Stimulated activated CD8-positive, alpha-beta memory T cell treated with anti-CD3 and anti-CD28 coated beads, Interleukin-7, amount 100 ng/mL, for 24 hours (primary cell): Measurements from ENCODE around the gene SIK3.

Source experiments
- DNase-seq: peaks from one replicate; pipeline ENCODE4 v3.0.0-alpha.2; 2020; ENCODE audit warnings: low read depth

The SIK3 gene

DNA sequence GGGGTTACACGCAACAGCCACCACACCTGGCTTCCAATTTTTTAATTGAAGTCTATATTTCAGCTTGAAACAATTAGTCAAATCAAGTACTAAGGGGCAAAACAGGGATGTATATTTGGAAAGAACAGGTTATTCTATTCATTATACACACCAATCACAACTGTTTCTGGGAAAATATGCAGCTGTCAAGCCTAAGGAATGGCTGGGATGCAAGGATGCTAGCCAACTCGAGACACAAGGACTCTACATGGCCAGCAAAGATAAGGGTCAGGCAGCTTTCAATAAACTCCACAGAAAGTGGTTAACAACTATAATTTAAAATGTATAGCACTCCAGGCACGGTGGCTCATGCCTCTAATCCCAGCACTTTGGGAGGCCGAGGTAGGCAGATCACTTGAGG lies 134.0 kb downstream of the SIK3 start:
- DNase-seq: no peak

DNA sequence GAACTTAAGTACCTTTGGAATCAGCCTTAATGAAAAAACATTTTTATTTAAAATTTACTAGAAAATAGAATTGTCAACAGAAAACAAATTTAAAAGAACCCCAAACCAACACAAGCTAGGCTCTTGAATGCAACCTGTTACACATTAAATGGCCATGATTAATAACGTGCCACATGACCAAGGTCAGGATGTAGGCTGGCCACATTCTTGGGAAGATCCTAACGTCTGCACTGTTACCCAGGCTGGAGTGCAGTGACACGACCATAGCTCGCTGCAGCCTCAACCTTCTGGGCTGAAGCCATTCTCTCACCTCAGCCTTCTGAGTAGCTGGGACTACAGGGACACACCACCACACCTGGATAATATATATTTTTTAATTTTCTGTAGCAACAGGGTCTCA lies 134.4 kb downstream of the SIK3 start:
- DNase-seq: no peak

DNA sequence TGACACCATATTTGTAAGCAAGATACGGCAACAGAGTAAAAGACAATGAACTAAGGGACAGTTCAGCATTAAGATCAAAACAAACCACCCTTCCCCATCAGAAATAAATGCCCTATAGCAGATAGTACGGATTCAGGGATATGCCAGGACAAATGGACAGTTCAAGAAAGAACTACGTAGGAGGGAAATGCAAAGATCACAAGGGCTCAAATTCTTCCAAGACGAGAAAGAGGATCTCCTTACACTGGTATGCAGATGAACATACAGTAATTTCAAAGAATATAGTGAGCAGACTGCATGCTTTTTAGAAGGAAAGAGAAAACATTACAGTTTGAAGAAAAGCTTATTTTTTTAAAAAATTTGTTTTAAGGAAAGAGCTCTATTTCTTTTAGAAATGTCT lies 136.1 kb downstream of the SIK3 start:
- no peak for DNase-seq

DNA sequence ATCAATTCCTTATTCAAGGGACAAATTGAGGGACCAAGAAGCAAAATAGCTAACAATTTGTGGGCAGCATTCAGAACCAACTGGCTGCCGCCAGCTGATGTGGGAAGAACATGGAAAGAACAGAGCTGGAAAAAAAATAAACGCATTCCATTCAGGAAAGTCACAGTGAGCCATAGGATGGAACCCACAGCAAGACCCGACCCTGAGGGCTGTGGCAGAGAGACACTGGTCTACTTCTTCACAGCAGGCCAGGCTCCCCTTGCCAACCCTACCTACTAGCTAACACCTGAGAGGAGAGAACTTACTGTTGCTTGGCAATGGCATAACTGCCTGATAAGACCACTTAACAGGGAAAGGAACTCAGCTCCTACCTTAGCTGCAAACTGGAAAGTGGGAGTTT lies 137.3 kb downstream of the SIK3 start:
- no peak for DNase-seq

DNA sequence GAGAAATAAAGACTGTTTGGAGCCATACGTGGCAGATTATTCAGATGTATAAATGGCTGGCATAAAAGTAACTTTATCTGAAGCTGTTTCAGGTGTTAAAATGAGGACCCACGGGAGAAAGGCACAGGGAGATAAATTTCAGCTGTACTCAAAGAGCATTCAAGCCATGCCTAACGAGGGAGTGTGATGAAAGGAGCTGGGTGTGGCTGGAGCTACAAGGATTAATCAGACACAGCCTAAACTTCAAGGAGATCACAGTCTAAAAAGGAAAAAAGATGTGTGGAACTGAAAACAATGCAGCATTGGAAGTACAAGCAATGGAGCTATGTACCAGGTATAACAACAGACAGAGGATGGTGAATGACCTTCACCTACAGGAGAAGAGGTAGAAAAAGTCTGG lies 140.0 kb downstream of the SIK3 start:
- no peak for DNase-seq

DNA sequence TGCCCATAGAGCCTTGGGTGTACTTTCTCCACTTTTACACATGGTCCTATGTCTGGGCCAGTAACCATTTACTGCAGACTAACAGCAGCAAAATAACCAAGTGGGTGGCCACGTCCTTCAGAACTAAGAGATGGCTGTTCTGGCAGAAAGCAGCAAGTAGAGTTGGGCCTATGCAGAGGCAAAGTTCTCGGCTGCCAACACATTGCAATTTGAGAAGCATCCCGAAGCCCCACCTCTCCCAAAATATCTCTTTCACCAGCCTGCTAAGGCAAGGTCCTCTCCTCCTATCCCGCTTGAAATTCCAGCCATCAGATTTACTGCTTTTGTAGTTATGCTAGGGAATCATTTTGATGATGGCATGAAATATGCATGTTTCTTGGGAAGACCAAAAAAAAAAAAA lies 142.3 kb downstream of the SIK3 start:
- no peak for DNase-seq

DNA sequence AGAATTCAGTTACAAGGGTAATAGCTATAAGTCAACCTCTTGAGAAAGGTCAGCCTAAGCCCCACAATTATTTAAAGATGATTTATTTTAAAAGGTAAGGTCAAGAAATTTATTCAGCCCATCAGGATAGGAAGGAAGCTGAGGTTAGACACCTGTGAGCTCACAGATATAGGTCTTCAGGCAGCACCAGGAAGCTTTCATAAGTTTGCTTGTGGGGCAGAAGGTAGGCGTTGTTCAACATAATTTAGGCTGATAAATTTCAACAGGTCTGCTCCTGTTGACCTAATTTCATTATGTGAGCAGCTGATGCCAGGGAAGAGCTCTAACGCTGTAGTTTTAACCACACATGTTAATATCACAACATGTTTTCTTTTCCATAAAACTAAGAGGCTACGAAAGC lies 142.7 kb downstream of the SIK3 start:
- no peak for DNase-seq

DNA sequence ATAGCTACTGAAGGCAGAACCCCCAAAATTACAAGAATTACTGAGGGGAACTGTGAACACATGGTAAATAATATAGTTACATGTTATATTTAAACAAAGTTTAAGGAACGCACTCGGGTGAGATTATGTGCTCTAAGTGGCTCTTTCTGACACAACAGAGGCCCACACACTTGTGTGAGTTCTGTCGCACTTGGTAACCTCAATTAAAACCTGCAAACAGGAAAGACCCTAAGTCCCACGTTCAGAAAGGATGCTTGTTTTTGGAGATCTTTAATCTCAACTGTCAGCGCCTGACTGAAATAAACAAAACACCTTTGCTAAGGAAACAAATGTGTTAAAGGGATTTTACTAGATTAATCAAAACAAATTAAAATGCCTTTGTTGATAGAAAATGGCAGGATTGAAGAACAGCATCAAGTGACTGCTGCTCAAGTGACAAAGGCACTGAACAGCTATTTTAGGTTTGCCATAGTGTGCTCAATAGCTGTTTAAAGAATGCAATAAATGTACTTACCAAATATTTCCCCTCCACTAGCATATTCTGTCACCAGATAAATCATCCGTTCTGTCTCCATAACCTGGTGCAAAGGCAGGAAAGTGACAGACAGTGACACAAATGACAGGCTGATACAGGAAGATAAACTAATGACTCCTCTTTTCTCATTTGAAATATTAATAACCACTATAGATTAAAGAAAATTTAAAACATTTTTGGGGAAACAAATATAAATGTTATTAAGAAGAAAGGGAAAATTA lies 144.5 kb downstream of the SIK3 start:
- no peak for DNase-seq

DNA sequence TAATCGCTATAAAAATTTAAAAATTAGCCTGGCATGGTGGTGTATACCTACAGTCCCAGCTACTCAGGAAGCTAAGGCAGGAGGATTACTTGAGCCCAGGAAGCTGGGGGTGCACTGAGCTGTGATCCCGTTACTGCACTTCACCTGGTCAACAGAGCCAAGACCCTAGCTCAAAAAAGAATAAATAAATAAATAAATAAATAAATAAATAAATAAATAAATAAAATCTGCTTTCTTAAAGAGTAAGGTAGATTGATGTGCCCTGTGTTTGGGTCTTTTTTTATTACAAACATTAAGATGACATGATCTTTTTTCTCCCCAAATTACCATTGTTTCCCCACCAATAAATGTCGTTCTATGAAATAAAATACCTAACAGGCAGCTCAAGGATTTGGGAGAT lies 146.5 kb downstream of the SIK3 start:
- DNase-seq: no peak

DNA sequence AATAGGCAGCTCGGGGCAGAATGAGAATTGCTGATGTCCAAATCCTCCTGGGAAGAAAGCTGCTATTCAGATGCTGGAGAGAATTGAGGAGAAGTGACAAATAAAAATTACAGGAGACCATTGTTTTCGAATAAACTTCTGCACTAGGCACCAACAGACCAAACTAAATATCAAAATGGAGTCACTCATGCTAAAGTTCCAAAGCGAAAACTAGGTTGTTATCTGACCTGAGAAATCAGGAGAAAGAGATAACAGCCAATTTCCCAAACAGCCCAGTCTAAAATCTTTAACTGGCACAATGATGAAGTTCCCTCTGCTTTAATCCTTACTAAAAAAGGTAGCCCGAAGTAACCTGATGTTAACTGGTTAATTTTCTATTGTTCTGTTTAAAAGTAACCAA lies 148.0 kb downstream of the SIK3 start:
- DNase-seq: no peak

DNA sequence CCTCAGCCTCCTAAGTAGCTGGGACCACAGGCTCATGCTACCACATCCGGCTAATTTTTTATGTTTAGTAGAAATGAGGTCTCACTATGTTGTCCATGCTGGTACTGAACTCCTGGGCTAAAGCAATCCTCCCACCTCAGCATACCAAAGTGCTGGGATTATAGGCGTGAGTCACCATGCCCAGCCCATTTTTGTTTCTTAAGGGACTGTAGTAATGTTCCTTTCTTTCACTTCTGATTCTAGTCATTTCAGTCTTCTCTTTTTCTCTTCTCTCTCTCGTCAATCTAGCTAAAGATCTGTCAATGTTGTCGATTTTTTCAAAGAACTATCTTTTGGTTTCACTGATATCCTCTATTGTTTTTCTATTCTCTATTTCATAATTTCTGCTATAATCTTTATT lies 149.8 kb downstream of the SIK3 start:
- DNase-seq: no peak

DNA sequence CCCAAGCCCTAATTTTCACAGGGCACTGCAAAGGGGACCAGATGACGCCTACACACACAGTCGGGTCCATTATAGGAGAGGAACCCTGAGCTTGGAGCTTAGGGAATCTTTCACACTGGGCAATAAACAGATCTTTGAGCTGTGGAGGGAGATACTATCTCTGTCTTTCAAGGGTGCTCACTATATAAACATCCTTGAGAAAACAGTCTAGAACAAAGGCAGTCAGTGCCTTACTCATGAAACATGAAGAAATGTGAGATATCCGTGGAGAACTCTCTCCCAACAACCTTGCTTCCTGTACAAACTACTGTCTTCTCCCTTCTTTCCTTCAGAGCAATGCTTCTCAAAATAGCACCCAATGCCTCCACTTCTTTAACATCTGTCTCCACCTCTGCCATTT lies 151.8 kb downstream of the SIK3 start:
- no peak for DNase-seq

DNA sequence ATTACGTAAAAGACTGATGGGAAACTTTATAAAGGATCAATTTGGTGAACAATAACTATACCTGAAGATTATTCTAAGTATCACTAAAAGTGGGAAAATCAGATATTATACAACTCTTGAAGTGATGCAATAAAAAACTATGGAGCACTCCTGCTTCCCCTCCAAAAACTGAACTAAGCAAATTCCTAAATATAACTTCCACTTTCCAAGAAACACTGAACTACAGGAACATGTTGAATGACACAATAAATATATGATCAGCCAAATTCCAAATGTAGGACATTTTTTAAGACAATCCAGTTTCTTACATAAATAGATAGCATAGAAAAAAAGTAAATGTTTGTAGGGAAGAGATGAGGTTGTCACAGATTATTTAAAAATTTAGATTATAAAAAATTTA lies 158.7 kb downstream of the SIK3 start:
- DNase-seq: no peak

DNA sequence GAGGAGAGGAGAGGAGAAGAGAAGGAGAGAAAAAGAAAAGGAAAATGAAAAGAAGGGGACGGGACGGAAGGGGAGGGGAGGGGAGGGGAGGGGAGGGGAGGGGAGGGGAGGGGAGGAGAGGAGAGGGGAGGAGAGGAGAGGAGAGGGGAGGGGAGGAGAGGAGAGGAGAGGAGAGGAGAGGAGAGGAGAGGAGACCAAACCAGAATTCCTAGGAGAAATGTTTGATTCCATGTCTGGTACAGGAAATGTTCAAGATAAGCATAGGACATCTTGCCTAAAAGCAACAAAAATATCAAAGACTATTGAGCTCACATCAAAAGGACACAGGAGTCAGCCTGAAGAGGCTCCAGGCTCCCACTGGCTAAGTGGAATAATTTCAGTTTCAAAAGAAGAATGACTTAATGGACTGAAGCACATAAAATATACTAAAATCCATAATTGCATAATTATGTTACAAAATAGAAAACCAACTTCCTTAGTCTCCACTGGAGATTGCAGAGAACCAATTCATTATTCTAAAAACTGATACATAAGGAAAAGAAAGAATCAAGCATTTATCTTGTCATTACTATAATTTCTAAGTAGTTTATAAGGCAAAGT lies 159.7 kb downstream of the SIK3 start:
- DNase-seq: no peak

DNA sequence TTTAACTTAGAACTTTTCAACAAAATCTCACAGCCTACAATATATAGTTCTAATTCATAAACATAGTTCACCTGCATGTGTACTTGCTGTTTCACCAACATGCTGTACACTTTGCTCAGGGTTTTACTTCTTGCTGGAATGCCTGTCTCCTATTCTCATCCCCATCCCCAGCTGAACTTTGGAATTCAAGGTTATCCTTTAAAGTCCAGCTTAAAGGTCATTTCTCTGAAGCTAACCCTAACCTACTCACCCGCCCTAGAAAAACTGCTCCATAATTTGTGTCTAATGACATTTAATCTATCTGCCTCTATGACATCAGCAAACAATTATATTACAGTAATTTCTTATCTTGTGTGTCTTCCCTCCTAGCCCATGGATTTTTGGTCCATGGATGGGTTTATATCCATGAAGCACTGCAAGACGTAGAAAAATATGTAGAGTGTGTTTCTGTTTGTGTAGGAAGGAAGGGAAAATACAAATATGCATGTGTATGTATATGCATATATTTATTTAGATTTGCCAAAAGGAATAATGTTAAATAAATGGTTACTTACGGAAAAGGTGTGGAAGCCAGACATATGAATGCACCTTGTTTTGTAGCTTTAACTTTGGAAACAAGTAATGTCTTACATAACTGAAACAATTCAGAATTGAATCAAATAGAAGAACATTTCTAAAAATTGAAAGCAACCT lies 161.3 kb downstream of the SIK3 start:
- no peak for DNase-seq

DNA sequence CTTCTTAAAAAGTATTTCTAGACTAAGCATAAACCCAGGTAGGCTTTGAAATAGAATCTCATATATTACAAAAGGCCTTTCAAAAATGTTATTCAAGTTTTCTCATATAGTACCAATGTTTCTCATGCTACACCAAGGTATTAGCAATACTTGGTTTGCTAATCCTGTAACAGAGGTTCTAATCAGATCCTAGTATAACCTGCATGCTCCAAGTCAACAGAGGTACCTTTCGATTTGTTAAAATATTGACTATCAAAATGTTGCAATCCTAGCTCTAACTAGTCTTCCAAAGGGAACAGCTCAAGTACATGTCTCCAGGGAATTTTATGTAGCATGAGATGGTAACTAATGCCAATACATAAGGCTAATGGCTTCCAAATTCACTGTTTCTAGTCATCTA lies 162.7 kb downstream of the SIK3 start:
- DNase-seq: no peak

DNA sequence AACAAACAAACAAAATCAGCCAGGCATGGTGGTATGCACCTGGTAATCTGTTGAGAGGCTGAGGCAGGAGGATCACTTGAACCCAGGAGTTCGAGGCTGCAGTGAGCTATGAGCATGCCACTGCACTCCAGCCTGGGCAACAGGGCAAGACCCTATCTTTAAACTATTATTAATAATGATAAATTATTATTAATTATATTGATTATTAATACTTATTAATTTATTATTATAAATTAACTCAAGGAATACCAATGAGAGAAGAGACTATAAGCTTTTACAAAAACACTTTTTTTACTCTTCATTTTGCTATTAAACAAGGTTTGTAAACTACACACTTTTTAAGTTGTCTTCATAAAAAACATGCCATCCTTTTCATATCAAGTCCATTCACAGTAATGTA lies 163.1 kb downstream of the SIK3 start:
- no peak for DNase-seq

DNA sequence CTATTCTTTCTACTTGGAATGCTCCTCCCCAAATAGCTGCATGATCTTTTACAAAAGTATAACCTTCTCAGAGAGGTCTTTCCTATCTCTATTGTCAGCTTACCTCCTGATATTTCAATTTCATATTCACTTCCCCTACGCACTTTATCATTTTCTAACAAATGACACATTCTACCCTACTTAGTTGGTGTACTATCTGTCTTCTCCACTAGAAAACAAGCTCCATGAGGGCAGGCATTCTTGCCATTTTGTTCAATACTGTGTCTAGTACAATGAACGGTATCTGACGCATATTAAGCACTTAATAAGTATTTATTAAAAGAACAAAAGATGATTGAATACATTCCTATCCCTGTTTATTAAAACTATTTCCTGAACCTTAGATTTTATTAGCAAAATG lies 164.3 kb downstream of the SIK3 start:
- no peak for DNase-seq

DNA sequence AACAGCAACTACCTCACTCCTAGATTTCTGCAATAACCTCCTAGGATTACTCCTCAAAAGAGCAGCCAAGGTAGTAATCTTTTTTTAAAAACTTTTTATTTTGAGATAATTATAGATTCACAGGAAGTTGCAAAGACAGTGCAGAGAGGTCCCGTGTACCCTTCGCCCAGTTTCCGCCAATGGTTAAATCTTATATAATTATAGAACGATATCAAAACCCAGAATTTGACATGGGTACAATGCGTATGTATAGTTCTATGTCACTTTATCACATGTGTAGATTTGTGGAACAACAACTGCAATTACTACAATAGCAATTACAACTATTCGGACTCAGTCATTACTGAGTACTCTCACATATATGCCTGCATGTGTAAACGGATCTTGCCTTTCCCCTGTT lies 166.0 kb downstream of the SIK3 start:
- no peak for DNase-seq

DNA sequence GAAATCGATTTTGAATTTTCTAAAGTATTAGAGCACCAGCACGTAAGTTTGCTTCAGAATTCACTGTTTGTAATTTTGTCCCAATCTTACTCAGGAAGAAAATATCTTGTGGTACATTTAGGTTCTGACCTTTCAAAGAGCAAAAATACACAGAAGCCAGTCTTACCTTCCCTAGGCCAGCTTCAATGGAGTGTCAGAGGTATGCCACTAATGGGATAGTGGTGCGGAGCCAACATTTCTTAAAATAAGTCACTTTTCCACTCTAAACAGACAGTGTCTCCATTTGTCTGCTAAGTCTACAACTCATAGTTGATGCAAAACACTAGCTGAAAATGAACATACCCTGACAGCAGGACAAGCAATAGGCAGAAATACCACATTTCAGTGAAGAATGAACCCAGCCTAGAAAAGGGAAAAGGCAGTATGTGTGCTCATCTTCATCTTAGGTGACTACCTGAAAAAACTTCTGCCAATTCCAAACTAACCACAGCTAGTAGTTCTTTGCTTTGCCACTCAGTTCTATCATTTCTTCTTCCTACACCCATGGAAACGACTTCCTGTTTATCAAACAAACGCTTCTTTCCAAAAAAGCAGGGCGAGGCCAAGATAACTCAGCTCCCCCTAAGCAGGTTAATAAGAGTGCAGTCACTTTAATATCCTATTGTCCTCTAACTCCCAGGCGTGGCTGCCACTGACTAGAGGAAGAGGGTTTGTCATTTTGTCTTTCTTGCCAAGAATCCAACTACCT lies 166.8 kb downstream of the SIK3 start:
- no peak for DNase-seq

DNA sequence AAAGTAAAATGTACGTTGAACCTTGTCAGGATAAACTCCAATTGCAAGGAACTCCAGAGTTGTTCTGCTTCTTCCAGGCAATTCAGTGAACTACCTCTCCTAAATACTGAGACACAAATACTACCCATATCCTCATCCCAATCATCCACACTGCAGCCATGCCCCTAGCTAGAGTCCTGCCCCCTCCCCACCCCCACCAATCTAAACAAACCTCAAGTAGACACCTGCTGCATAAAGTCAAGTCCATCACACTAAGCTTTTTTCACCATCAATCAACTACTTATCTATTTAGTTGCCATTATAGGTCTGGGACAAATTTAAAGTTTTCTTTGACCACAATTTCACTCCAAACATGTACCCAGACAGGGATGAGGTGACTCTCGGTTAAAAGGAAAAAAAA lies 167.6 kb downstream of the SIK3 start:
- DNase-seq: no peak

DNA sequence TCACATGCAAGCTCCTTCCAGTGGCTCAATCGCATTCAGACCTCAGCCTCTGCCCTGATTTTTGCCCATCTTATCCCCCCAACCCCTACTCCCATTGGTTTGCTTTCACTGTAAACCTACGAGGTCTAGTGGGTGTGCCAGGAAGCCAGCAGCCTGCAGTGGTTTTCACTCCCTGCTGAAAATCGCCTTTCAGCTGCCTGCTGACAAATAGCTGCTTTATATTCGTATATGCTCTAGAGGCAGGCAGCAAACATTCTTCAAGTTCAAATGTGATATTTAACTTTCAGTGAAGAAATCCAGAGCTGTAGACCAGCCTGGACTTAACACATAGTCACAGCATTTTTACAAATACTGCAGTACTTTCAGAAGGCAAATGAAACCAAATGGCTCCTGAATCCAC lies 168.1 kb downstream of the SIK3 start:
- DNase-seq: no peak
